ENCODE data around the gene GUCY2D. TPM values are rescaled to one million over a fixed set of nuclear protein-coding genes. Genes with fewer than 3 reads are reported as not detected.

GUCY2D gene
- total RNA-seq, 2 donors from 2014 or later, result 1.2 to 1.6 TPM

- H3K4me3 Mint-ChIP-seq, result no peak overlapping the region
- H3K36me3 Mint-ChIP-seq (ENCODE audit: low read depth), result no peaks in the 10 kb centered on the region
- WGBS, 2 experiments (ENCODE audit: insufficient coverage in 1 of 2, insufficient read length in 1 of 2), result 100% methylated on average over 1 of the region's 1 CpG; no CpG with 5 or more reads in 1 of the 2 experiments
- no peaks in the 10 kb centered on the region for H3K4me1 Mint-ChIP-seq
- Histone ChIP-seq H3K27ac (ENCODE audit: low read depth, low read length) (no peak overlapping the region), H3K4me1 (ENCODE audit: control insufficient read depth, insufficient read depth, low read length) (no peaks in the 10 kb centered on the region), H3K9me3 (ENCODE audit: control insufficient read depth, low read length) (no peaks in the 10 kb centered on the region), H3K27me3 (ENCODE audit: control insufficient read depth, insufficient read depth, low read length, poor library complexity, severe bottlenecking) (peaks cover 21% of the 10 kb centered on the region), H3K9ac (ENCODE audit: extremely low read depth, low read length, poor library complexity, severe bottlenecking) (no peak overlapping the region), H3K36me3 (ENCODE audit: control insufficient read depth, insufficient read depth, low read length) (no peaks in the 10 kb centered on the region), H3K4me3 (ENCODE audit: low read length) (no peak overlapping the region)
- TF ChIP-seq CTCF (conservative IDR thresholded peaks at IDR 0.05), result no peak
- DNase-seq, result no peak
- no peaks in the 10 kb centered on the region for H3K9me3 Mint-ChIP-seq
- no peak overlapping the region for H3K27ac Mint-ChIP-seq
- H3K27me3 Mint-ChIP-seq (ENCODE audit: insufficient read depth), result peaks cover 29% of the 10 kb centered on the region
These were observed 29.5 kb downstream of the GUCY2D start for GRCh38 chr17:8031950-8032349.

DNA sequence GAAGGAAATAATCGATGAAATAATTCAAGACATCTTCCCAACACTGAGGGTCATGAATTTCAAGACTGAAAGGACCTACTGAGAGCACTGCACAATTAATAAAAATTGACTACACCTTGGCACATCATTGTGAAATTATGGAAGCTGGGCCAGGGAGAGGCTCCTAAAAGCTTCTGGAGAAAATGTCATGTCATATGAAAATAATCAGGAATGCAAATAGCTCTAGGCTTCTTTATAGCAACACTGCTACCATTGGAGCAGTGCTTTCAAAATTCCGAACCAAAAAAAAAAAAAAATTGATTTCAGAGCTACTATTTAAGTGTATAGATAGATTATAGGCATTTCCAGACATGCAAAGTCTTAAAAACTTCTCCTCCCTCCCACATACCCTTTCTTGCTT lies 30.0 kb downstream of the GUCY2D start:
- Histone ChIP-seq H3K36me3 (ENCODE audit: control insufficient read depth, insufficient read depth, low read length) (no peaks in the 10 kb centered on the region), H3K9me3 (ENCODE audit: control insufficient read depth, low read length) (no peaks in the 10 kb centered on the region), H3K9ac (ENCODE audit: extremely low read depth, low read length, poor library complexity, severe bottlenecking) (no peak overlapping the region), H3K4me1 (ENCODE audit: control insufficient read depth, insufficient read depth, low read length) (no peaks in the 10 kb centered on the region), H3K4me3 (ENCODE audit: low read length) (no peak overlapping the region), H3K27ac (ENCODE audit: low read depth, low read length) (no peak overlapping the region), H3K27me3 (ENCODE audit: control insufficient read depth, insufficient read depth, low read length, poor library complexity, severe bottlenecking) (peaks cover 16% of the 10 kb centered on the region)
- TF ChIP-seq CTCF (conservative IDR thresholded peaks at IDR 0.05), result no peak
- H3K27me3 Mint-ChIP-seq (ENCODE audit: insufficient read depth), result peaks cover 26% of the 10 kb centered on the region
- no peaks in the 10 kb centered on the region for H3K4me1 Mint-ChIP-seq
- no peak for DNase-seq
- H3K9me3 Mint-ChIP-seq, result peaks cover 1% of the 10 kb centered on the region
- H3K4me3 Mint-ChIP-seq, result no peak overlapping the region
- H3K36me3 Mint-ChIP-seq (ENCODE audit: low read depth), result no peaks in the 10 kb centered on the region
- no peak overlapping the region for H3K27ac Mint-ChIP-seq
- 100% methylated on average over 1 of the region's 2 CpGs; no CpG with 5 or more reads in 1 of the 2 experiments for WGBS, 2 experiments (ENCODE audit: insufficient coverage in 1 of 2, insufficient read length in 1 of 2)

DNA sequence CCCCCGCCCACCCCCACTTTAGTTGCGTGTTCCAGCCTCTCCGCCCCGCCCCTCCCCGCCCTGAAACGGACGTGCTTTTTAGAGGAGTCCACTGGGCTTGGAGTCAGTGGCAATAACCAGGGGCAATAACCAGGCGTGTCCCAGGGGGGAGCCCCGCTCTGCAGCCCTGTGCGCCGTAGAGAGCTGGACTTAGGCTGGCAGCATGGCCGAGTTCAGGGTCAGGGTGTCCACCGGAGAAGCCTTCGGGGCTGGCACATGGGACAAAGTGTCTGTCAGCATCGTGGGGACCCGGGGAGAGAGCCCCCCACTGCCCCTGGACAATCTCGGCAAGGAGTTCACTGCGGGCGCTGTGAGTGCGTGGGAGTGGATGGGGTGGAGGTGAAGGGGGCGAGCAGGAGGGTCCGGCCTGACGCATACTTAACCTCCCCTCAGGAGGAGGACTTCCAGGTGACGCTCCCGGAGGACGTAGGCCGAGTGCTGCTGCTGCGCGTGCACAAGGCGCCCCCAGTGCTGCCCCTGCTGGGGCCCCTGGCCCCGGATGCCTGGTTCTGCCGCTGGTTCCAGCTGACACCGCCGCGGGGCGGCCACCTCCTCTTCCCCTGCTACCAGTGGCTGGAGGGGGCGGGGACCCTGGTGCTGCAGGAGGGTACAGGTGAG lies 36.7 kb downstream of the GUCY2D start, which contains the start of gene ALOX15B:
TSS of gene ALOX15B (plus strand) at position 106 of the 657 bp plus-strand sequence. CDS start at position 203, 97 bp downstream.
- TF ChIP-seq CTCF (conservative IDR thresholded peaks at IDR 0.05), result no peak
- peaks cover 7% of the 10 kb centered on the region for H3K9me3 ChIP-seq (ENCODE audit: control insufficient read depth, low read length)
- WGBS, 2 experiments (ENCODE audit: insufficient coverage in 1 of 2, insufficient read length in 1 of 2), result 92 to 96% methylated on average over 8 to 37 of the region's 37 CpGs
- H3K4me3 Mint-ChIP-seq, result peak within 1 kb of the TSS; percentile 30
- H3K4me3 ChIP-seq (ENCODE audit: low read length), result peak within 1 kb of the TSS; percentile 64
- peak; percentile 86 for DNase-seq
- peaks cover 2% of the 10 kb centered on the region for H3K9me3 Mint-ChIP-seq
- H3K27me3 Mint-ChIP-seq (ENCODE audit: insufficient read depth), result peaks cover 39% of the 10 kb centered on the region
- no peaks in the 10 kb centered on the region for H3K4me1 Mint-ChIP-seq
- H3K27ac ChIP-seq (ENCODE audit: low read depth, low read length), result no peak within 1 kb of the TSS
- no peak within 1 kb of the TSS for H3K9ac ChIP-seq (ENCODE audit: extremely low read depth, low read length, poor library complexity, severe bottlenecking)
- H3K36me3 ChIP-seq (ENCODE audit: control insufficient read depth, insufficient read depth, low read length), result no peaks in the 10 kb centered on the region
- no peak within 1 kb of the TSS for H3K27ac Mint-ChIP-seq
- peaks cover under 1% of the 10 kb centered on the region for H3K27me3 ChIP-seq (ENCODE audit: control insufficient read depth, insufficient read depth, low read length, poor library complexity, severe bottlenecking)
- H3K4me1 ChIP-seq (ENCODE audit: control insufficient read depth, insufficient read depth, low read length), result no peaks in the 10 kb centered on the region
- H3K36me3 Mint-ChIP-seq (ENCODE audit: low read depth), result no peaks in the 10 kb centered on the region

All from endodermal cell (in vitro differentiated cells).